Measurements from ENCODE around the gene ACKR2. TPM values are rescaled to one million over a fixed set of nuclear protein-coding genes. Genes with fewer than 3 reads are reported as not detected.

ACKR2 gene
- total RNA-seq, 1 donor from 2014 or later = 0.44 TPM

GRCh38 chr3:42884324-42884723 is 75.1 kb downstream of the ACKR2 start:
- H3K9me3 ChIP-seq (replicated peaks) = no peaks in the 10 kb centered on the region
- no peak for DNase-seq
- H3K27ac ChIP-seq (replicated peaks) = no peak overlapping the region
- H3K4me1 ChIP-seq = peaks cover 12% of the 10 kb centered on the region
- H3K4me3 ChIP-seq = no peak overlapping the region
- H3K27me3 ChIP-seq (ENCODE audit: low read depth) = peaks cover 27% of the 10 kb centered on the region
- H3K36me3 ChIP-seq = no peaks in the 10 kb centered on the region
- intact Hi-C loops (cut with micrococcal nuclease) = loop anchor here (5.0 kb wide), 1 partner anchor 102 kb away; no protein-coding TSS in a partner anchor
- TF ChIP-seq, protein P1, sequence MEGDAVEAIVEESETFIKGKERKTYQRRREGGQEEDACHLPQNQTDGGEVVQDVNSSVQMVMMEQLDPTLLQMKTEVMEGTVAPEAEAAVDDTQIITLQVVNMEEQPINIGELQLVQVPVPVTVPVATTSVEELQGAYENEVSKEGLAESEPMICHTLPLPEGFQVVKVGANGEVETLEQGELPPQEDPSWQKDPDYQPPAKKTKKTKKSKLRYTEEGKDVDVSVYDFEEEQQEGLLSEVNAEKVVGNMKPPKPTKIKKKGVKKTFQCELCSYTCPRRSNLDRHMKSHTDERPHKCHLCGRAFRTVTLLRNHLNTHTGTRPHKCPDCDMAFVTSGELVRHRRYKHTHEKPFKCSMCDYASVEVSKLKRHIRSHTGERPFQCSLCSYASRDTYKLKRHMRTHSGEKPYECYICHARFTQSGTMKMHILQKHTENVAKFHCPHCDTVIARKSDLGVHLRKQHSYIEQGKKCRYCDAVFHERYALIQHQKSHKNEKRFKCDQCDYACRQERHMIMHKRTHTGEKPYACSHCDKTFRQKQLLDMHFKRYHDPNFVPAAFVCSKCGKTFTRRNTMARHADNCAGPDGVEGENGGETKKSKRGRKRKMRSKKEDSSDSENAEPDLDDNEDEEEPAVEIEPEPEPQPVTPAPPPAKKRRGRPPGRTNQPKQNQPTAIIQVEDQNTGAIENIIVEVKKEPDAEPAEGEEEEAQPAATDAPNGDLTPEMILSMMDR (IDR thresholded peaks at IDR 0.05; ENCODE audit: borderline replicate concordance) = no peak

- no peaks in the 10 kb centered on the region for H3K9me3 ChIP-seq (replicated peaks)
- TF ChIP-seq, protein P1 (IDR thresholded peaks at IDR 0.05; ENCODE audit: borderline replicate concordance) = no peak
- H3K4me1 ChIP-seq = peaks cover 3% of the 10 kb centered on the region
- H3K27ac ChIP-seq (replicated peaks) = no peak overlapping the region
- no peak for DNase-seq
- H3K27me3 ChIP-seq (ENCODE audit: low read depth) = peaks cover 27% of the 10 kb centered on the region
- intact Hi-C loops (cut with micrococcal nuclease) = loop anchor here (5.0 kb wide), 1 partner anchor 59 kb away; no protein-coding TSS in a partner anchor
- no peak overlapping the region for H3K4me3 ChIP-seq
- no peaks in the 10 kb centered on the region for H3K36me3 ChIP-seq
These were observed 77.1 kb downstream of the ACKR2 start for GRCh38 chr3:42886294-42886822.

- Histone ChIP-seq H3K4me1 (no peaks in the 10 kb centered on the region), H3K27me3 (ENCODE audit: low read depth) (peaks cover 27% of the 10 kb centered on the region), H3K9me3 (replicated peaks) (no peaks in the 10 kb centered on the region), H3K4me3 (no peak overlapping the region), H3K36me3 (no peaks in the 10 kb centered on the region), H3K27ac (replicated peaks) (no peak overlapping the region)
- TF ChIP-seq, protein P1 (IDR thresholded peaks at IDR 0.05; ENCODE audit: borderline replicate concordance) = no peak
- intact Hi-C loops (cut with micrococcal nuclease) = loop anchor here (5.0 kb wide), 1 partner anchor 60 kb away; no protein-coding TSS in a partner anchor
- DNase-seq = no peak
These were observed 77.8 kb downstream of the ACKR2 start for GRCh38 chr3:42887084-42887483.

DNA sequence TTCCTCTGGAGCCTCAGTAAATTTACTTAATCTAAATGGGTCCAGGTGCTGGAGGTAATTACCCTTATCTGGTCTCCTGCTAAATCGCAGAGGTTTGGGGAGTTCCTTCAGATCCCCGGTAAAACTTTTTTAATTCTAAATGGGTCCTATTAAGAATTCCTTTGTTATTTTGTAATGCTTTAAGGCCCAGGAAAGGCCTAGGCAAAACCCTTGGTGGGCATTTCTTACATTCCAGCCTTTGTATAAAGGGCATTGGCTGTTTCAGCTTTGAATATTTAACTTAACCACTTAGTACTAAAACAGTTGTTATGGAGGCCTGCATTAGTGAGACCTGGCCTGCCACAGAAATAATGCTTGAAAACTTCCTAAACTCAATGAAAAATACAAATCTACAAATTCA is 81.8 kb downstream of the ACKR2 start:
- no peak for DNase-seq
- no peak overlapping the region for H3K4me3 ChIP-seq
- peaks cover 9% of the 10 kb centered on the region for H3K27me3 ChIP-seq (ENCODE audit: low read depth)
- no peak overlapping the region for H3K27ac ChIP-seq (replicated peaks)
- no peaks in the 10 kb centered on the region for H3K36me3 ChIP-seq
- no peaks in the 10 kb centered on the region for H3K9me3 ChIP-seq (replicated peaks)
- TF ChIP-seq, protein P1 (IDR thresholded peaks at IDR 0.05; ENCODE audit: borderline replicate concordance) = no peak
- intact Hi-C loops (cut with micrococcal nuclease) = no loop called here
- no peaks in the 10 kb centered on the region for H3K4me1 ChIP-seq

GRCh38 chr3:42892169-42892568 is 82.9 kb downstream of the ACKR2 start:
- intact Hi-C loops (cut with micrococcal nuclease) = no loop called here
- Histone ChIP-seq H3K27me3 (ENCODE audit: low read depth) (peaks cover 3% of the 10 kb centered on the region), H3K36me3 (no peaks in the 10 kb centered on the region), H3K9me3 (replicated peaks) (no peaks in the 10 kb centered on the region), H3K4me3 (no peak overlapping the region), H3K27ac (replicated peaks) (no peak overlapping the region), H3K4me1 (no peaks in the 10 kb centered on the region)
- TF ChIP-seq, protein P1 (IDR thresholded peaks at IDR 0.05; ENCODE audit: borderline replicate concordance) = no peak
- no peak for DNase-seq

Measured in left ventricle myocardium inferior (tissue), 1 donor.